Lower leg skin (tissue), 3 donors: Measurements from ENCODE around the gene ZC3H7A.
"Not testable (repeated sequence)": the region's sequence is repeated elsewhere in the genome, so short reads cannot be mapped to it uniquely, and the experiment has no call there.

Experiments
- CTCF ChIP-seq, 3 donors: fragments of 450-650 bp; IDR thresholded peaks; one replicate each; pipeline ENCODE4 v1.5.1; 2016; ENCODE audit warnings: antibody characterized with exemption in 3 of 3, mild to moderate bottlenecking in 3 of 3, moderate library complexity in 2 of 3
- POLR2A ChIP-seq, 2 donors: fragments of 450-650 bp; IDR thresholded peaks; one replicate each; pipeline ENCODE4 v1.6.1; 2016 to 2017; ENCODE audit warnings: antibody characterized with exemption in 2 of 2, mild to moderate bottlenecking in 1 of 2, moderate library complexity in 1 of 2

- not testable (repeated sequence) for TF ChIP-seq CTCF, POLR2A (IDR thresholded peaks at IDR 0.05)
Measured at GRCh38 chr16:11814800-11815199, 17.7 kb upstream of the ZC3H7A start.
